Measurements from ENCODE around the gene TNK2. TPM values are rescaled to one million over a fixed set of nuclear protein-coding genes. Genes with fewer than 3 reads are reported as not detected.

TNK2 gene
- total and polyA plus RNA-seq, 2 of the 13 experiments (the other 11 are each of a cell fraction or from before 2014, with no cell fraction given) = 4.6 to 5.8 TPM

DNA sequence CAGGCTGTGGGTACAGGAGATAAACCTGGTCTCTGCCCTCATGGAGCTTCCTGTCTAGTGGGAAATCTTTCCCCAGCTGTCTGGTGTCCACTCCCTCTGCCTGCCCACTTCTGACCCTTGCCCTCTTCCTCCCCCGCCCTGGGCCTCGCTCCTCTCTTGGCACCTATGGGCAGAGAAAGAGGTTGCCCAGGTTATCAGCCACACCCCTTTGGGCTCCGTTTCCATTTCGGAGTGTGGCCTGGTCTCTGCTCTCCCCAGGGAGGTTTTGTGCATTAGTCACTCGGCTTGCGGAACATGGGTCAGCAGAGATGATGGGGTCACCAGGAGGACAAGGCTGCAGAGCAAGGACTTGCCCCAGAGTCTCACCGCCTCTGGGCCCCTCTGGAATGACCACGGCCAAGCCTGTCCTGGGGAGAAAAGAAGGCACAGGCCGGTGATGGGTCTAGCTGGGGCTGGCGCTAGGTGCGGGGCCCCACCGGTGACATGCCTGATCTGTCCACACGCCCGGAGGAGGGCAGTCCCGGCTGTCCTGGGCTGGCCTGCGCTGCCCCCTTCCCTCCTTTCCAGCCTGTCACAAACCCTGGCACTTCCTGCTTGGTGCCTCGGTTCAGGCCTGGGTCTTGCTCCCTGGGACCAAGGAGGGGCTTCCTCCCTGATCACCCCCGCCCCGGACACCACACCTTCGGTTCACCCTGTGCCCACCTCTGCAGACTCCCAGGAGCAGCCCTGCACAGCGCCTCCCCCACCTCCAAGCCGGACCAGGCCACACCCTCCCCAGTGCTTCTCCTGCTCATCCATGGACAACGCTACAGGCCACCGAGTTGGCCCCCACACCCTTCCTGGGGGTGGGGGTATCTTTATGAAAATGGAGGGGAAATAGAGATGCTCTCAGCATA lies 61.0 kb downstream of the TNK2 start (continued):
- TF ChIP-seq HNF1B (CRISPR knock-in tag; IDR thresholded peaks at IDR 0.05) = peak; percentile 57; the same call in 1 of the 2 replicates
- no peak for TF ChIP-seq ZBTB7B (CRISPR knock-in tag; IDR thresholded peaks at IDR 0.05)
- TF ChIP-seq ZNF772 (CRISPR knock-in tag; IDR thresholded peaks at IDR 0.05) = 0 out of 2 replicates have a peak, but pooled peaks have one; percentile 21
- TF ChIP-seq POGK (CRISPR knock-in tag; conservative IDR thresholded peaks at IDR 0.05) = peak; percentile 93
- no peak for TF ChIP-seq SPEN (CRISPR knock-in tag; IDR thresholded peaks at IDR 0.05; ENCODE audit: low read depth)
- TF ChIP-seq, protein P1, sequence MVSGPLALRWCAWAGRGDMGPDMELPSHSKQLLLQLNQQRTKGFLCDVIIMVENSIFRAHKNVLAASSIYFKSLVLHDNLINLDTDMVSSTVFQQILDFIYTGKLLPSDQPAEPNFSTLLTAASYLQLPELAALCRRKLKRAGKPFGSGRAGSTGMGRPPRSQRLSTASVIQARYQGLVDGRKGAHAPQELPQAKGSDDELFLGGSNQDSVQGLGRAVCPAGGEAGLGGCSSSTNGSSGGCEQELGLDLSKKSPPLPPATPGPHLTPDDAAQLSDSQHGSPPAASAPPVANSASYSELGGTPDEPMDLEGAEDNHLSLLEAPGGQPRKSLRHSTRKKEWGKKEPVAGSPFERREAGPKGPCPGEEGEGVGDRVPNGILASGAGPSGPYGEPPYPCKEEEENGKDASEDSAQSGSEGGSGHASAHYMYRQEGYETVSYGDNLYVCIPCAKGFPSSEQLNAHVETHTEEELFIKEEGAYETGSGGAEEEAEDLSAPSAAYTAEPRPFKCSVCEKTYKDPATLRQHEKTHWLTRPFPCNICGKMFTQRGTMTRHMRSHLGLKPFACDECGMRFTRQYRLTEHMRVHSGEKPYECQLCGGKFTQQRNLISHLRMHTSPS (CRISPR knock-in tag; IDR thresholded peaks at IDR 0.05; ENCODE audit: low read depth) = peak; percentile 92
- no peak for TF ChIP-seq TCF7L2 (IDR thresholded peaks at IDR 0.05; ENCODE audit: low read depth, low read length)
- TF ChIP-seq TARDBP (CRISPR knock-in tag; IDR thresholded peaks at IDR 0.05) = no peak
- TF ChIP-seq NR2C2 (CRISPR knock-in tag; IDR thresholded peaks at IDR 0.05; ENCODE audit: borderline replicate concordance) = peak; percentile 19; the same call in 1 of the 2 replicates
- TF ChIP-seq, protein P2, sequence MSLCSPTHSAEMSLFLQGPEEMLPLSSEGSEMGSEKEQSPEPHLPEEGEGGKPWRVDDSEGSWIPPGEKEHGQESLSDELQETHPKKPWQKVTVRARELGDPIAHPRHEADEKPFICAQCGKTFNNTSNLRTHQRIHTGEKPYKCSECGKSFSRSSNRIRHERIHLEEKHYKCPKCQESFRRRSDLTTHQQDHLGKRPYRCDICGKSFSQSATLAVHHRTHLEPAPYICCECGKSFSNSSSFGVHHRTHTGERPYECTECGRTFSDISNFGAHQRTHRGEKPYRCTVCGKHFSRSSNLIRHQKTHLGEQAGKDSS (CRISPR knock-in tag; IDR thresholded peaks at IDR 0.05; ENCODE audit: borderline replicate concordance, low read depth) = 0 out of 2 replicates have a peak, but pooled peaks have one; percentile 22
- TF ChIP-seq ZNF205 (CRISPR knock-in tag; IDR thresholded peaks at IDR 0.05) = no peak
- TF ChIP-seq SSRP1 (CRISPR knock-in tag; IDR thresholded peaks at IDR 0.05) = no peak
- peak; percentile 61; the same call in 1 of the 2 replicates for TF ChIP-seq ZNF687 (CRISPR knock-in tag; IDR thresholded peaks at IDR 0.05)
- TF ChIP-seq ZNF713 (CRISPR knock-in tag; IDR thresholded peaks at IDR 0.05) = no peak
- TF ChIP-seq ZNF660 (CRISPR knock-in tag; IDR thresholded peaks at IDR 0.05; ENCODE audit: borderline replicate concordance, low read depth) = no peak
- TF ChIP-seq SALL2 (CRISPR knock-in tag; IDR thresholded peaks at IDR 0.05) = no peak
